ENCODE data around the gene LEFTY1. TPM values are rescaled to one million over a fixed set of nuclear protein-coding genes. Genes with fewer than 3 reads are reported as not detected.
A peak's percentile ranks its signal among the peaks of the same experiment; 100 is the strongest.

The LEFTY1 gene
- total and polyA plus RNA-seq, 2 of the 13 experiments (the other 11 are each of a cell fraction or from before 2014, with no cell fraction given): 0.29 to 0.79 TPM

GRCh38 chr1:225911191-225912130 is 22.5 kb upstream of the LEFTY1 start:
- no peaks in the 10 kb centered on the region for H3K79me2 ChIP-seq (ENCODE audit: insufficient read depth, low read length)
- POLR2A ChIA-PET: interaction anchor here (1.0 kb wide), 2 partner anchors 134 to 436 kb away, joined by 3 to 5 read pairs; partner anchors contain the start of gene SRP9
- ATAC-seq: peak; percentile 88
- H2AFZ ChIP-seq (ENCODE audit: low read length): no peak overlapping the region
- in situ Hi-C loops (cut with HindIII; ENCODE audit: extremely low pct_ligation_motif_present, low pct_unique_long_range_greater_than_20kb): loop anchor here (5.0 kb wide), 1 partner anchor 434 kb away; no protein-coding TSS in a partner anchor
- WGBS (ENCODE audit: low lambda C conversion rate): 73% methylated on average over 32 of the region's 53 CpGs
- no peak for FAIRE-seq
- no peaks in the 10 kb centered on the region for H3K36me3 ChIP-seq (replicated peaks in 1 of 2; ENCODE audit: control insufficient read depth in 1 of 2, insufficient read depth in 2 of 2, low read length in 2 of 2)
- no peaks in the 10 kb centered on the region for H4K20me1 ChIP-seq (ENCODE audit: insufficient read depth, low read length)
- intact Hi-C loops (cut with micrococcal nuclease; ENCODE audit: unreplicated experiment): loop anchor here (1.0 to 5.0 kb wide), 3 partner anchors 34 to 436 kb away; no protein-coding TSS in a partner anchor
- peak; percentile 17 for DNase-seq (ENCODE audit: low spot score)
- peaks cover 2 to 6% of the 10 kb centered on the region in 2 experiments; a peak in 4 of 5 replicates for H3K27me3 ChIP-seq (ENCODE audit: control insufficient read depth in 1 of 2, insufficient read depth in 2 of 2, low read length in 2 of 2)
- no peak overlapping the region for H3K9ac ChIP-seq (ENCODE audit: insufficient read depth, low read depth, low read length)
- peaks cover 26% of the 10 kb centered on the region for H3K4me1 ChIP-seq (ENCODE audit: insufficient read depth, low read length)
- peak overlapping the region; percentile 56 for H3K4me2 ChIP-seq (ENCODE audit: low read depth, low read length)
- no peaks in the 10 kb centered on the region for H3K9me3 ChIP-seq (ENCODE audit: low read length)
- peak overlapping the region in 1 of 3 experiments; percentile 39; a peak in 1 of 6 replicates for H3K4me3 ChIP-seq (replicated peaks in 1 of 3; ENCODE audit: insufficient read depth in 1 of 3, low read depth in 2 of 3, low read length in 3 of 3)
- no TSS peak for BruUV-seq (replicated peaks)
- no peak overlapping the region for H3K27ac ChIP-seq (ENCODE audit: extremely low read length, insufficient read depth, low read length)
- CTCF ChIA-PET (ENCODE audit: low intra/inter-chr PET ratio, low total read pairs): interaction anchor here (1.0 to 3.9 kb wide), 4 partner anchors 33 to 436 kb away, joined by 3 to 53 read pairs (median 4); no protein-coding TSS in a partner anchor
- 0 out of 2 replicates have a peak, but pooled peaks have one; percentile 68 for TF ChIP-seq ZBTB38 (CRISPR knock-in tag; IDR thresholded peaks at IDR 0.05)
- TF ChIP-seq HOXA5 (CRISPR knock-in tag; IDR thresholded peaks at IDR 0.05): 0 out of 2 replicates have a peak, but pooled peaks have one; percentile 35
- 0 out of 2 replicates have a peak, but pooled peaks have one; percentile 39 for TF ChIP-seq ZNF333 (CRISPR knock-in tag; IDR thresholded peaks at IDR 0.05; ENCODE audit: borderline replicate concordance)
- TF ChIP-seq THAP9 (CRISPR knock-in tag; IDR thresholded peaks at IDR 0.05; ENCODE audit: borderline replicate concordance): no peak
- no peak for TF ChIP-seq ZNF720 (CRISPR knock-in tag; IDR thresholded peaks at IDR 0.05)
- TF ChIP-seq ZBTB33 (CRISPR knock-in tag; IDR thresholded peaks at IDR 0.05): peak; percentile 98
- 0 out of 2 replicates have a peak, but pooled peaks have one; percentile 38 for TF ChIP-seq ZFP90 (CRISPR knock-in tag; IDR thresholded peaks at IDR 0.05; ENCODE audit: borderline replicate concordance)
- TF ChIP-seq JARID2 (CRISPR knock-in tag; IDR thresholded peaks at IDR 0.05; ENCODE audit: insufficient replicate concordance): no peak
- TF ChIP-seq HIVEP1 (CRISPR knock-in tag; IDR thresholded peaks at IDR 0.05): peak; percentile 43; the same call in 1 of the 2 replicates
- TF ChIP-seq CTCF (CRISPR knock-in tag; IDR thresholded peaks at IDR 0.05): peak; percentile 78
- no peak for TF ChIP-seq SP140L (CRISPR knock-in tag; IDR thresholded peaks at IDR 0.05; ENCODE audit: borderline replicate concordance)
- peak; percentile 35 for TF ChIP-seq DBP (CRISPR knock-in tag; IDR thresholded peaks at IDR 0.05; ENCODE audit: not compliant biosample characterization)
- TF ChIP-seq RAD21 (CRISPR knock-in tag; IDR thresholded peaks at IDR 0.05): peak; percentile 95
- TF ChIP-seq HOXA9 (CRISPR knock-in tag; IDR thresholded peaks at IDR 0.05; ENCODE audit: borderline replicate concordance): no peak
